Stimulated activated CD8-positive, alpha-beta memory T cell treated with anti-CD3 and anti-CD28 coated beads, Interleukin-4, amount 100 ng/mL, for 24 hours (primary cell): ENCODE measurements around the gene SBF2.
"Not testable (repeated sequence)": the region's sequence is repeated elsewhere in the genome, so short reads cannot be mapped to it uniquely, and the experiment has no call there.

Experiments
- DNase-seq: peaks from one replicate; pipeline ENCODE4 v3.0.0-alpha.2; 2020; ENCODE audit warnings: low read depth

The SBF2 gene

GRCh38 chr11:10265936-10266335 is 28.1 kb downstream of the SBF2 start:
- DNase-seq = no peak

DNA sequence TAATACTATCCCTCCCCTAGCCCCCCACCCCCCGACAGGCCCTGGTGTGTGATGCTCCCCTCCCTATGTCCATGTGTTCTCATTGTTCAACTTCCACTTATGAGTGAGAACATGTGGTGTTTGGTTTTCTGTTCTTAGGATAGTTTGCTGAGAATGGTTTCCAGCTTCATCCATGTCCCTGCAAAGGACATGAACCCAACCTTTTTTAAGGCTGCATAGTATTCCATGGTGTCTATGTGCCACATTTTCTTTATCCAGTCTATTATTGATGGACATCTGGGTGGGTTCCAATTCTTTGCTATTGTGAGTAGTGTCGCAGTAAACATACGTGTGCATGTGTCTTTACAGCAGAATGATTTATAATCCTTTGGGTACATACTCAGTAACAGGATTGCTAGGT is 29.3 kb downstream of the SBF2 start:
- DNase-seq = not testable (repeated sequence)

DNA sequence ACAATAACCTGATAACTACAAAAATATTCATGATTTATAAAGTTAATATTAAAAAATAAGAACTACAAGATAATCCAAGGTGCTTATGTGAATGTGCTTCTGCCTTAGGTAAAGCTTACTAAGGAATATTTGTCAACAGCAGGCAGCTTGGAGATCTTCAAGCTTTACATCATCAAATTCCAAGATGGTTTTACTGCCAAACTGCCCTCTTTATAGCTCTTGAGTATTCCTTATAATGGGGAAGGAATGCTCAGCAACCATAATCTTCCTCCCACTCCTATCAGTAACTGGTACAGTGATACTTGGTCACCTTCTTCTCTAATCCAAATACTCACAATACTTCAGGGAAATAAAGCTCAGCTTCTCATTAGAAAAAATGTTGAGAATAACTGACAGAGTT is 30.1 kb downstream of the SBF2 start:
- no peak for DNase-seq

- no peak for DNase-seq
Observed at GRCh38 chr11:10261821-10262220, 32.2 kb downstream of the SBF2 start.

DNA sequence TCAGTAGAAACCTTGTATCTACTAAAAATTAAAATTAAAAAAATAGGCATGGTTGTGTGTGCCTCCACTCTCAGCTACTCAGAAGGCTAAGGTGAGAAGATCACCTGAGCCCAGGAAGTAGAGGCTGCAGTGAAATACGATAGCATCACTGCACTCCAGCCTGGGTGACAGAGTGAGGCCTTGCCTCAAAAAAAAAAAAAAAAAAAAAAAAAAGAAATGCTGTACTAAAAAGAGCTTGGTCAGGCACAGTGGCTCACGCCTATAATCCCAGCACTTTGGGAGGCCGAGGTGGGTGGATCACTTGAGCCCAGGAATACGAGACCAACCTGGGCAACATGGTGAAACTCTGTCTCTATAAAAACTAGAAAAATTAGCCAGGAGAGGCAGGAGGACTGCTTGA is 36.5 kb downstream of the SBF2 start:
- DNase-seq = no peak

DNA sequence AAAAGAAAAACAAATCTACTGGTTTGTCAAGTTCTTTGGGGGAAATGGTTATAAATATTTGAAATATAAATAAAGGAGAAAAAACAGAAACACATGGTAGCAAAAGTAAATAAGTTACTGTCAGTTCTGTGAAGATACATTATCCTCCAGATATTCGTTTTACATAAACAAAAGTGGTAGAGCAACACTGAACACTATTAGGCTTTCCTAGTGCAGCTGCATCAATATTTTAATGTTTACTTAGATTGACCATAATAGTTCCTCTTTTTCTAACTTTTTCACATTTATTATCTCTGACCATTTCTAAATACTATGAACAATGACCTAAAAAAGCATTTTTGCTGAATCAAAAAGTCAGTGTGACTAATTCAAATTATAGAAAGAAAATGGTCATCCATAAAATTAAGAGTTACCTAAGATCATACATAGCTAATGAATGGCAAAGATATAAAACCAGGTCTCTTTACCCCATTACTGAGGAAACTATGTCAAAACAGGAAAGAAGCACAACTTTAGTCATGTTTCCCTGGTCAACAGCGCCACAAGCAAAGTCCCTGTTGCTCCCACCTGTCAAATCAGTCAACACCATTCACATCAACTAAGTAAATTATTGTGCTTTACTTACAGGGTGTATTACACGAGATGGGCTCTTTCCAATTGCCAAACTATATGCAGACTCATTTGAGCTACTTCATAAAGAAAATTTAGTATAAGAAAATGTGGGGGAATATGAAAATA is 38.5 kb downstream of the SBF2 start:
- no peak for DNase-seq

GRCh38 chr11:10249448-10250131 is 44.4 kb downstream of the SBF2 start:
- not testable (repeated sequence) for DNase-seq

DNA sequence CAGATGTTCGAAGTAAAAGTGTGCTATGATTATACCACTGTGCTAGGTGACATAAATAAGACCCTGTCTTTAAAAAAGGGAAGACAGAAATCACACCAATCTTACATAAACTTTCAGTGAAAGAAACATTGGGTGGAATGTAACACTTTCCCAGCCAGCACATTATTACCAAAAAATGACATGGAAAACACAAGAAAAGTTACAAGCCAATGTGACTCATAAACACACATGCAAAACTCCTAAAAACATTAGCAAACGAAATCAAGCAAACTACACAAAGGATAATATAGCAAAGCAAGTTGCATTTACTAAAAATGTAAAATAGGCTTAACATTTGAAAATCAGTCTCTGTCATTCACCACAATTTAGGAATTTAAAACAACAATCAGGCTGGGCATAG is 47.0 kb downstream of the SBF2 start:
- DNase-seq = no peak

DNA sequence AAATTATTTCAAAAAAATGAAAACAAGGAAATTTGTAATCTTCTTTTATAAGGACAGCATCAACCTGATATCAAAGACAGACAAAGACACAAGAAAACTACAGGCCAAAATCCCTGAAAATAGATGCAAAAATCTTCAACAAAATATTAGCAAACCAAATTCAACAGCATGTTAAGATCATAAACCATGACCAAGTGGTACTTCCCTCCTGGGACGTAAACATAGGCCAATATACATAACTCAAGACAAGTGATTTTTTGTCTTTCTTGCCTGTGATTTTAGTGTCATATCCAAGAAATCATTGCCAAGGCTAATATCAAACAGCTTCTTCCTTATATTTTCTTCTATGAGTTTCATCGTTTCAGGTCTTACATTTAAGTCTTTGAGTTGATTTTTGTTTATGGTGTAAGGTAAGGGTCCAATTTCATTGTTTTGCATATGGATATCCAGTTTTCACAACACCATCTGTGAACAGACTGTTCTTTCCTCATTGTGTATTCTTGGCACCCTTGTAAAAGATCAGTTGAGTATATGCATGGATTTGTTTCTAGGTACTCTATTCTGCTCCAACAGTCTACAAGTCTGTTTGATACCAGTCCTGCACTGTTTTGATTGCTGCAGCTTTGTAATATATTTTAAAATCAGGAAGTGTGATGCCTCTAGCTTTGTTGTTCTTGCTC is 50.0 kb downstream of the SBF2 start:
- DNase-seq = no peak

DNA sequence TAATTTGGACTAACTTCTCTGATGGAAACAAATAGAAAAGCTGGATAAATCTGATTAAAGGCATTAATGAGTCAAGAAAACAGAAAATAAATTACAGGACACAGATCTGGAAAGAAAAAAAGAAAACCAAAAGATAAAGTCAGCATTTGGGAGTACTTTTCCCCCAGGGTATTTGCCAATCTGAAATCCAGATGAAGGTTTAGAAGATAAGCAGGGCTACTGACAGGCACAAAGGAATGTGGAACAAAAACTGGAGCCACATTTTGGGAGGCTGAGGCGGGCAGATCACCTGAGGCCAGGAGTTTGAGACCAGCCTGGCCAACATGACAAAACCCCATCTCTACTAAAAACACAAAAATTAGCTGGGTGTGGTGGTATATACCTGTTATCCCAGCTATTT is 57.2 kb downstream of the SBF2 start:
- DNase-seq = no peak

GRCh38 chr11:10233581-10233980 is 60.4 kb downstream of the SBF2 start:
- no peak for DNase-seq

GRCh38 chr11:10232756-10233155 is 61.3 kb downstream of the SBF2 start:
- no peak for DNase-seq

- DNase-seq = not testable (repeated sequence)
Observed at GRCh38 chr11:10231803-10232202, 62.2 kb downstream of the SBF2 start.

- DNase-seq = no peak
Observed at GRCh38 chr11:10225553-10225952, 68.5 kb downstream of the SBF2 start.

DNA sequence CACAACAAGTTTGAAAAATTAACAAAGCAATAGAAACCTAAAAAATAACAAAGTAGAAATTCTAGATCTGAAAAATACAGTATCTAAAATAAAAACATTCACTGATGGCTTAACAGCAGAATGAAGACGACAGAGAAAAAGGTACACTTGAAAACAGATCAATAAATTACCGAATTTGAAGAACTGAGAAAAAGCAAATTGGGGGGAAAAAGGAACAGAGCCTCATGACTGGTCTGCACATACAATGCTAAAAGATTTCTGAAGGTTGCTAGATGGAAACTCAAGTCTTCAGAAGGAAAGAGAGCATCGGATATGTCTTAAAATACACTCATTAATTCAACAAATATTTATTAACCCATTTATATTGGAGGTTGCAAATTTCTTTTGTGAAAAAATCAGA is 71.6 kb downstream of the SBF2 start:
- DNase-seq = no peak

DNA sequence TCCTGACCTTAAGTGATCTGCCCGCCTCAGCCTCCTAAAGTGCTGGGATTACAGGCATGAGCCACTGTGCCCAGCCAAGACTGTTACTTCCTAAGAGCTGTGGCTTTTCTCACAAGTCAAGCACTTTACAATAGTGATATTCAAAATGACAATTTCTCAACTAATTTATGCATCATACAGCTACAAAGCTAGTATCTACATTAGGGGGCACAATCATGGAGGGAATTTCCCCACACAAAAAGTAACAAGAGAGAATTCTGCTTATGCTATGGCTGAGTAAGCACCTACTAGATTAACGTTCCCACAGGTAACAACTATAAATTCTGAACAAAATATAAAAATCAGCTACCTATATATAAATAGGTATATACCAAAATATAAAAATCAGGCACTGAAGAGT is 72.7 kb downstream of the SBF2 start:
- DNase-seq = no peak

DNA sequence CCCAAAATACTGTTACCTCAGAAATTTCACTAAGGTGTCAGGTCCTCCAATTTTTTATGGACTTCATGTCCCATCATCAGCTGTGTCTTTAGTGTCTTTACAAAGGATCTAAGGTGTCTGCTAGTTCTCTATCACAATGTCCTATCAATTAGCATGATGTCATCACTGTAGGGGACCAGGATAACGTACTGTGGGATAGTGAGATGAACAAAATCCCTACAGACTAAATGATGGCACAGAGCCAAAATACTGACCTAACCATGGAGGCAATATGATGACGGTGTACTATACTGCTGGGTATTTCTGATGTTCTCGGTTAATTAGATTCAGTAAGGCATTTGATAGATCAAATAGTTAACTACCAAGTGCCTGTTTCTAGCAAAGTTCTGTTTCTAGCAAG is 82.5 kb downstream of the SBF2 start:
- DNase-seq = no peak

DNA sequence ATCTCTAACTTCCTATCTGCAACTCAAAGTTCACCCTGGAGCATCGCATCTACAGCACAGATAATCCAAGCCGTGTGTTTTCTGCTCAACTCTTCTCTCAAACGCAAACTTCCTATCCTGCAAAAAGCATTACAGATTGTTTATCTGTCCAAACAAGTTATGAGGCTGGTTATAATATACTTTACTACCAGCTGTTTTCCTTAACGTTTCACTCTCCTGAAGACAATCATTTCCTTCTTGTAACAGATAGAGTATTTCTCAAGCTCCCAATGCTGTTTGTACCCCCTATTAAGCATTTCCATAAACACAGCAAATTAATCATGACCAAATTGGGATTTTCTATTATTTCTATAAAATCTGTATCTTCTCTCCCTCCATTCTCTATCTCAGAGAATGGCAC is 84.7 kb downstream of the SBF2 start:
- DNase-seq = no peak

- no peak for DNase-seq
Observed at GRCh38 chr11:10208131-10208575, 85.9 kb downstream of the SBF2 start.

DNA sequence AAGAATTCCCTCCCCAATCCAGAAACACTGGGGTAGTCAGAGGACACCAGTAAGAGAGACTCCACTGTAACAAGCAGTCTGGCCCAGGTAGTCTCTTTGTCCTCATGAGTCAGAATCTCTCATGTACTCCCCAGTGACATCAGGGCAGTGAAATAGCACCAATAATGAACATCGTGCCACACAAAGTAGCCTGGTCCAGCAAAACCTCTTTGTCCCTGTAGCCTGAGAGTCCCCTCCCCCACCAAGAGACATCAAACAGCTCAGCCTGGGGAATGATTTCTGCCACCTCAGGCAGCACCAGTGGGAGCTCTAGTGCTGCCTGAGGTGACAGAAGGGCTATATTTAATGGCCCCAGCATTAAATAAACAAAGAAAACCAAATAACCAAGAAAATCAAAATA is 88.1 kb downstream of the SBF2 start:
- no peak for DNase-seq

DNA sequence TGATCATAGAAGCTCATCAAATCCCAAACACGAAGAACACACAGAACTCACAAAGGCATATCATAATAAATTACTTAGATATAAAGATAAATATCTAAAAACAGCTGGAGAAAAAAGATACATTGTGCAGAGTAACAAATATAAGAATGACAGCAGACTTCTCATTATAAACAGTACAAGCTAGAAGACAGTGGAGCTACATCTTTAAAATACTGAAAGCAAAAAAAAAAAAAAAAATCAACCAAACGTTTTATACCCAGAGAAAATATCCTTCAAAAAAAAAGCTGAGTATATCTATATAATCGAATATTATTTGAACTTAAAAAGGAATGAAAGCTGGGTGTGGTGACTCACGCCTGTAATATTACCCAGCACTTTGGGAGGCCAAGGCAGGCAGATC is 90.0 kb downstream of the SBF2 start:
- DNase-seq = no peak

- no peak for DNase-seq
Observed at GRCh38 chr11:10201343-10201742, 92.7 kb downstream of the SBF2 start.

GRCh38 chr11:10197091-10197490 is 96.9 kb downstream of the SBF2 start:
- no peak for DNase-seq
